Kidney (tissue), 14 donors: ENCODE results near the gene SLX9. TPM values are rescaled to one million over a fixed set of nuclear protein-coding genes. Genes with fewer than 3 reads are reported as not detected.

ENCODE experiments used
- DNase-seq, 5 donors: peaks; one replicate each; pipeline ENCODE4 v3.0.0-alpha.2; 2013 to 2020
- FAIRE-seq: peaks from 2 replicates; lab custom pipeline; 2012; peaks lifted over from hg19 to GRCh38; lab: Jason Lieb, UNC
- H3K27ac ChIP-seq, 2 donors: one replicate each; pipeline ENCODE4 v1.7.0; 2013; ENCODE audit warnings: low read depth in 2 of 2, low read length in 2 of 2, inconsistent platforms in 1 of 2
- H3K27me3 ChIP-seq: one replicate; pipeline ENCODE4 v1.7.1; 2013; ENCODE audit warnings: low read length, inconsistent platforms; ENCODE audit not compliant: control insufficient read depth, insufficient read depth
- H3K36me3 ChIP-seq, 3 donors: one replicate each; pipeline versions ENCODE4 v1.7.0 to v1.7.1; 2013; ENCODE audit warnings: low read length in 3 of 3, control low read depth in 1 of 3, inconsistent platforms in 1 of 3; ENCODE audit not compliant: insufficient read depth in 3 of 3, control insufficient read depth in 2 of 3
- H3K4me1 ChIP-seq, 3 donors: one replicate each; pipeline versions ENCODE4 v1.7.0 to v1.7.1; 2013; ENCODE audit warnings: low read length in 3 of 3, inconsistent platforms in 1 of 3, low read depth in 1 of 3; ENCODE audit not compliant: control insufficient read depth in 2 of 3, insufficient read depth in 2 of 3
- H3K4me3 ChIP-seq, 3 donors: one replicate each; pipeline versions ENCODE4 v1.7.0 to v1.8.1; 2013; ENCODE audit warnings: low read length in 3 of 3, control low read depth in 1 of 3, inconsistent platforms in 1 of 3
- H3K9ac ChIP-seq, 3 donors: one replicate each; pipeline versions ENCODE4 v1.7.0 to v1.7.1; 2013; ENCODE audit warnings: low read length in 3 of 3, control low read depth in 1 of 3, inconsistent platforms in 1 of 3
- H3K9me3 ChIP-seq, 3 donors: one replicate each; pipeline versions ENCODE4 v1.7.0 to v1.7.1; 2013; ENCODE audit warnings: low read length in 3 of 3, control low read depth in 1 of 3, inconsistent platforms in 1 of 3; ENCODE audit not compliant: control insufficient read depth in 2 of 3, insufficient read depth in 1 of 3
- CTCF ChIP-seq: IDR thresholded peaks from 3 replicates; pipeline ENCODE4 v1.5.1; 2012; ENCODE audit warnings: mild to moderate bottlenecking, moderate library complexity, borderline replicate concordance; ENCODE audit not compliant: insufficient read depth; ENCODE audit errors: extremely low read depth
- intact Hi-C: fragments of 100-400 bp; cut with DNase I; formaldehyde crosslinking; loops from one replicate; pipeline ENCODE4 v1.11.1; 2022
- polyA plus RNA-seq: library from polyadenylated mRNA; stranded (reverse); fragments of 350-450 nt; fragmentation: Illumina TruSeq; extraction: RNeasy Lipid Tissue Mini Kit (QIAGEN cat#74804); gene quantifications from one replicate; pipeline ENCODE4 v1.2.3, GENCODE V29; 2014; ENCODE audit warnings: low read depth, low replicate concordance; ENCODE audit not compliant: insufficient read depth
- total RNA-seq: library from RNA; stranded (reverse); fragmentation: NEBNext Ultra II Directional; extraction: Animal tissue kit (Norgen Biotek cat#: 25700); gene quantifications from one replicate; pipeline ENCODE4 v1.2.1, GENCODE V29; 2021
- donor health status: control.
- donor health status: control.
- donor health status: control.
- donor health status: control.
- donor health status: control.
- donor health status: DM: yes; HTN: yes; CAD: no.
- donor health status: Normal renal cell carcinoma (clear cell type).

SLX9 gene
- total and polyA plus RNA-seq, 2 donors from 2014 or later = 27.1 to 35.1 TPM

DNA sequence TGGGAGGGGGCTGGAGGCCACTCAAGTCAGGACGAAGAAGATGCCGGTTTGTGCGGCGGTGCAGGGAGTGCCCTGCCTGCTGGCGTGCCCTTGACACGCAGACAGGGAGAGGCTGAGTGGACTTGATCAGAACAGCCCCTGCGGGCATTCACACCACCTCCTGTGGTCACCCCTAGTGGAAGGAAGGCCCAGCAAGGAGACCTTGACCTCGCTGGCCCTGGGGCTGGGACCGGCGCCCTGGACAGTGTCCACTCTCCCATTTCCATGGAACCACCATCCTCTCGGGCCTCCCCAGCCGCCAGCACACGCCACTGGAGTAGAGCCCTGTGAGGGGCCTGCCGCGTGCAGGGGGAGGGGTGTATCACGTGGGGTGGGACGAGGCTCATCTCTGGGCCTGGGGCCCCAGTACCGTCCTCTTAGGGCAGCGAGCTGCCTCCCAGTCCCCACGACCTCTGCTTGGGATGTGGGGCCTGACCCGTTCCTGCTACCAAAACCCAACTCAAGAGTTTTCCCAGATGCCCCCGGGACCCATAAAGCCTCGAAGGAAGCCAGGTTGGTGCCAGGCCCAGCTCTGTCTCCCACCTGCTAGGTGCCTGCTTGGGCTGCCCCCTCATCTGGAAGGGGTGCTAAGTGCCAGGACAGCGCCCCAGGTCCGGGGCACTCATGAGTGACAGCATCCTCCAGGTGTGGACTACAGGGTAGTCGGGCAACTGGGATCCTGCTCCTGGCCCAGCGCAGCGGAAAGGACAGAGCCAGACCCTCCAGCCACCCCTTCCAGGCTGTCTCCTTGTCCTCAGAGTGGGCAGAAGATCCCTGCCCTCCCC is 62.8 kb downstream of the SLX9 start:
- intact Hi-C loops = no loop called here
- Histone ChIP-seq H3K27me3 (no peaks in the 10 kb centered on the region), H3K9ac (no peak overlapping the region), H3K36me3 (no peaks in the 10 kb centered on the region), H3K27ac (no peak overlapping the region), H3K9me3 (peaks cover 0 to 4% (median 0%) of the 10 kb centered on the region in 3 donors), H3K4me3 (no peak overlapping the region), H3K4me1 (no peaks in the 10 kb centered on the region)
- FAIRE-seq (no peak), DNase-seq (peak in 2 of 5 donors; percentile 44 to 66)
- no peak for TF ChIP-seq CTCF

DNA sequence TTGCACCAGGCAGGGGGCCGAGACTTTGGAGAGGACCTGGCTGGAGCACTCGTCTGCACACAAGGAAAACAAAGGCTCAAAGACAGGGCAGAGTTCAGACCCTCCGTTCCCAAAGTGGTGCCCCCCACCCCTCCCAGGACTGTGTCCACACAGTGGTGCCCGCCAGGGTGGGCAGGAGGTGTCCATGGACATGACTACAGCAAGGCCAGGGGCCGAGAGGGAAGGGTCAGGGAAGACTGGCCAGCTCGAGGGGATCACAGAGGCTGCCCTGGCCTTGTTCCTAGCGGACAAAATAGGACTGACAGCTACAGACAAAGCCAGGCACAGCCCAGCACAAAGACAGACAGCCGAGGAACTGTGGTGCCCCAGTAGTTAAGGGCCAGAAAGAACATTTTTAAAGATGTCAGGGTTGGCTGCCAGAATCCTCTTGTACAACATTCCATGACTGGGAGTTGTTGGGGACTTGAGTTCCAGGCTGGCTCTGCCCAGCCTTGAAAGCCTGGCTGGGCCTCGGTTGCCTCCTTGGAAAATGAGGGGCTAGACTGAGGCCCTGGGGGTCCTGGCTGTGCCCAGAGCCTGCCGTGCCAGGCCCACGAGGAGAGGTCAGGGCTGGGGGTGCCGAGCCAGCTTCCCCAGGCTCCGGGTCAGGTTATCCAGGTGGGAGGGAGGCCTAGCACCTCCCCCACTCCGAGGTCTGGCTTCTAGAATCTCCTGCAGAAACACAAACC is 63.7 kb downstream of the SLX9 start:
- H3K9ac ChIP-seq = no peak overlapping the region
- H3K27ac ChIP-seq = no peak overlapping the region
- FAIRE-seq (no peak), DNase-seq (peak in 2 of 5 donors; percentile 36 to 65)
- no peak overlapping the region for H3K4me3 ChIP-seq
- no peaks in the 10 kb centered on the region for H3K4me1 ChIP-seq
- TF ChIP-seq CTCF = no peak
- no peaks in the 10 kb centered on the region for H3K36me3 ChIP-seq
- no peaks in the 10 kb centered on the region for H3K27me3 ChIP-seq
- intact Hi-C loops = no loop called here
- peaks cover 0 to 4% (median 0%) of the 10 kb centered on the region in 3 donors for H3K9me3 ChIP-seq

GRCh38 chr21:45004059-45004422 is 64.2 kb downstream of the SLX9 start:
- DNase-seq = peak in 2 of 5 donors; percentile 33 to 43
- intact Hi-C loops = no loop called here
- H3K27ac ChIP-seq = no peak overlapping the region

More at GRCh38 chr21:45004059-45004422, 64.2 kb downstream of the SLX9 start:
- no peak overlapping the region for H3K9ac ChIP-seq
- H3K36me3 ChIP-seq = no peaks in the 10 kb centered on the region
- H3K4me3 ChIP-seq = no peak overlapping the region
- FAIRE-seq = no peak
- peaks cover 0 to 4% (median 0%) of the 10 kb centered on the region in 3 donors for H3K9me3 ChIP-seq
- no peak for TF ChIP-seq CTCF
- no peaks in the 10 kb centered on the region for H3K27me3 ChIP-seq
- H3K4me1 ChIP-seq = no peaks in the 10 kb centered on the region
